ENCODE measurements around the gene DLL4.

- TF ChIP-seq CTCF (conservative IDR thresholded peaks at IDR 0.05; ENCODE audit: low read depth, low read length) (no peak), EZH2 (IDR thresholded peaks at IDR 0.05; ENCODE audit: borderline replicate concordance, low read depth, low read length, poor library complexity, severe bottlenecking) (no peak)
Measured at GRCh38 chr15:40934457-40934856, 5.3 kb downstream of the DLL4 start.

All from A673 (cell line).